Astrocyte of the spinal cord (primary cell): ENCODE data around the gene KRTAP4-4.

Source experiments
- DNase-seq: peaks from one replicate; pipeline ENCODE4 v3.0.0; 2011; ENCODE audit warnings: low read depth, low spot score
- H3K4me3 ChIP-seq: 2 replicates; pipeline ENCODE4 v1.5.1; 2011; ENCODE audit warnings: low read depth, mild to moderate bottlenecking, low read length, moderate library complexity
- CTCF ChIP-seq: IDR thresholded peaks from 2 replicates; pipeline ENCODE4 v1.5.1; 2012; ENCODE audit warnings: low read depth, mild to moderate bottlenecking, low read length, inconsistent platforms
- in situ Hi-C: cut with HindIII; loops from 2 replicates; pipeline ENCODE4 v1.10.0; 2017; ENCODE audit warnings: low sequenced_read_pairs

Gene KRTAP4-4

GRCh38 chr17:41184480-41184961 lies 24.0 kb upstream of the KRTAP4-4 start, which contains the start of gene KRTAP4-1:
TSS of gene KRTAP4-1 (minus strand) at chr17:41184911. CDS start at chr17:41184854, 57 bp downstream.
- in situ Hi-C loops: no loop called here
- DNase-seq: no peak
- H3K4me3 ChIP-seq: no peak within 1 kb of the TSS
- TF ChIP-seq CTCF: no peak

- H3K4me3 ChIP-seq: no peak overlapping the region
- TF ChIP-seq CTCF: no peak
- no peak for DNase-seq
- in situ Hi-C loops: no loop called here
Measured at GRCh38 chr17:41178843-41179616, 18.5 kb upstream of the KRTAP4-4 start.

GRCh38 chr17:41178341-41178740 lies 17.8 kb upstream of the KRTAP4-4 start:
- DNase-seq: peak; percentile 5
- in situ Hi-C loops: no loop called here
- no peak for TF ChIP-seq CTCF
- no peak overlapping the region for H3K4me3 ChIP-seq

GRCh38 chr17:41177727-41178271 lies 17.3 kb upstream of the KRTAP4-4 start, which contains the start of gene KRTAP4-2:
TSS of gene KRTAP4-2 (minus strand) at chr17:41178221. CDS start at chr17:41178164, 57 bp downstream.
- in situ Hi-C loops: no loop called here
- H3K4me3 ChIP-seq: no peak within 1 kb of the TSS
- DNase-seq: no peak
- TF ChIP-seq CTCF: no peak

- no peak overlapping the region for H3K4me3 ChIP-seq
- TF ChIP-seq CTCF: no peak
- no peak for DNase-seq
- in situ Hi-C loops: no loop called here
Measured at GRCh38 chr17:41176744-41177387, 16.3 kb upstream of the KRTAP4-4 start.

- no peak for TF ChIP-seq CTCF
- no peak overlapping the region for H3K4me3 ChIP-seq
- in situ Hi-C loops: no loop called here
- DNase-seq: no peak
Measured at GRCh38 chr17:41171886-41172285, 11.3 kb upstream of the KRTAP4-4 start.
